ENCODE data around the gene DOCK1. TPM values are rescaled to one million over a fixed set of nuclear protein-coding genes. Genes with fewer than 3 reads are reported as not detected.

DOCK1 gene
- total and polyA plus RNA-seq, 2 experiments from 2014 or later, result 22.8 to 45.6 TPM

DNA sequence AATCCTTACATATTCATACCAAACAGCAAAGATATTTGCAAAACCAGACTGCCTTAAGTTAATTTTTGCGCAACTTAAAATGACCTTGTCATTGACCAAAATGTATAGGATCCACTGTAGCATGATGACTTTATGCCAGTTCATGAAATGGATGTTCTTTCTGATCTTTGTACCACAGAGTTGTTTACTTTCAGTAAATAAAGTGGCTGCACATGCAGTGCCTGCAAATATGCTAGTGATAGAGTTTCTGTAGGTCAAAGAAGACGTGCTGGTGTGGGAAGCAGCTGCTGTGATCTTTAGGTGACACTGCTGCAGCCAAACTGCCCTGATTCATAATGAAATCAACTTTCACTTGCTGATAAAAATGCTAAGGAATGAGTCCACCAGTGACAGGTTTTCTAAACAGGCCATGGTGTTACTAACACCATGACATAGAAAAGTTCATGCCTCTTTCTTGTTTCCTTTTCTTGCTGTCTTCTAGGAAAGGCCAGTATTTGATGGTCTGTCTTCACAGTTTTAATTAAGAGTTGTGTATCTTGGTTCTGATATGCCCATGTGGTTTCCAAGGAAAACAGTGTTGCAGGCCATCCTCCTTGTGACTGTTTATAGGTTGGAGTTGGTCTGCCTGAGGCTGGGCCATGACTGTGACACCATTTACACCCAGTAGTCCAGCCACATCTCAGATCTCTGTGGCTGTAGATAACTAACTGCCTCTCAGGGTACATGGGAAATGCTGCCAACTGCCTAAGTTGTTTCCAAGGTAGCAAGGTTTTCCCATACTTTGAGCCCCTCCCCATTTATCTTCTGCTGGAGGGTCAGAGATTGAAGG is 228.7 kb downstream of the DOCK1 start:
- Histone ChIP-seq H3K36me3 (ENCODE audit: low read depth) (peaks cover 15% of the 10 kb centered on the region; the same call in 1 of the 2 replicates), H2AFZ (no peak overlapping the region), H3K9me2 (ENCODE audit: insufficient read depth) (no peaks in the 10 kb centered on the region), H3K4me1 (ENCODE audit: insufficient read depth) (no peaks in the 10 kb centered on the region), H3K27me3 (replicated peaks; ENCODE audit: insufficient read depth) (no peaks in the 10 kb centered on the region), H3K79me2 (ENCODE audit: insufficient read depth) (no peaks in the 10 kb centered on the region), H3K9me3 (ENCODE audit: low read depth) (no peaks in the 10 kb centered on the region), H3K27ac (no peak overlapping the region), H4K20me1 (ENCODE audit: insufficient read depth) (no peaks in the 10 kb centered on the region), H3K9ac (no peak overlapping the region), H3K4me3 (no peak overlapping the region), H3K4me2 (ENCODE audit: unreplicated experiment) (no peak overlapping the region), H3F3A (ENCODE audit: insufficient read depth) (peaks cover 7% of the 10 kb centered on the region; the same call in 1 of the 2 replicates)
- peak; percentile 8 for DNase-seq
- in situ Hi-C loops (cut with MboI), result no loop called here
- TF ChIP-seq EZH2phosphoT487 (IDR thresholded peaks at IDR 0.05; ENCODE audit: insufficient read depth, low read depth) (no peak), EZH2 (IDR thresholded peaks at IDR 0.05; ENCODE audit: insufficient read depth, poor library complexity, severe bottlenecking) (no peak)
- WGBS, 2 experiments (ENCODE audit: low coverage in 1 of 2, low lambda C conversion rate in 2 of 2, missing lambda C conversion rate in 2 of 2), result 96 to 100% methylated on average over 2 of the region's 2 CpGs

- no peaks in the 10 kb centered on the region for H3K27me3 ChIP-seq (replicated peaks; ENCODE audit: insufficient read depth)
- 88 to 90% methylated on average over 6 of the region's 6 CpGs for WGBS, 2 experiments (ENCODE audit: low coverage in 1 of 2, low lambda C conversion rate in 2 of 2, missing lambda C conversion rate in 2 of 2)
- peaks cover 7% of the 10 kb centered on the region; the same call in 1 of the 2 replicates for H3F3A ChIP-seq (ENCODE audit: insufficient read depth)
- H3K9me2 ChIP-seq (ENCODE audit: insufficient read depth), result no peaks in the 10 kb centered on the region
- no peak overlapping the region for H3K4me2 ChIP-seq (ENCODE audit: unreplicated experiment)
- H3K27ac ChIP-seq, result no peak overlapping the region
- H3K9ac ChIP-seq, result no peak overlapping the region
- no peak for TF ChIP-seq EZH2 (IDR thresholded peaks at IDR 0.05; ENCODE audit: insufficient read depth, poor library complexity, severe bottlenecking)
- TF ChIP-seq EZH2phosphoT487 (IDR thresholded peaks at IDR 0.05; ENCODE audit: insufficient read depth, low read depth), result no peak
- H3K36me3 ChIP-seq (ENCODE audit: low read depth), result 0 out of 2 replicates have a peak, but pooled peaks cover 3% of the 10 kb centered on the region
- no peak overlapping the region for H2AFZ ChIP-seq
- H3K4me3 ChIP-seq, result no peak overlapping the region
- no peak for DNase-seq
- H3K79me2 ChIP-seq (ENCODE audit: insufficient read depth), result no peaks in the 10 kb centered on the region
- no peaks in the 10 kb centered on the region for H4K20me1 ChIP-seq (ENCODE audit: insufficient read depth)
- H3K9me3 ChIP-seq (ENCODE audit: low read depth), result no peaks in the 10 kb centered on the region
- no peaks in the 10 kb centered on the region for H3K4me1 ChIP-seq (ENCODE audit: insufficient read depth)
- in situ Hi-C loops (cut with MboI), result no loop called here
Measured at GRCh38 chr10:127135844-127136577, 230.8 kb downstream of the DOCK1 start.

- Histone ChIP-seq H3K27ac (no peak overlapping the region), H3K9ac (no peak overlapping the region), H3K9me3 (ENCODE audit: low read depth) (no peaks in the 10 kb centered on the region), H4K20me1 (ENCODE audit: insufficient read depth) (no peaks in the 10 kb centered on the region), H3K4me1 (ENCODE audit: insufficient read depth) (no peaks in the 10 kb centered on the region), H3K36me3 (ENCODE audit: low read depth) (no peaks in the 10 kb centered on the region), H3K4me3 (no peak overlapping the region), H3K9me2 (ENCODE audit: insufficient read depth) (no peaks in the 10 kb centered on the region), H3F3A (ENCODE audit: insufficient read depth) (peaks cover 7% of the 10 kb centered on the region; the same call in 1 of the 2 replicates), H3K27me3 (replicated peaks; ENCODE audit: insufficient read depth) (no peaks in the 10 kb centered on the region), H3K79me2 (ENCODE audit: insufficient read depth) (no peaks in the 10 kb centered on the region), H2AFZ (no peak overlapping the region), H3K4me2 (ENCODE audit: unreplicated experiment) (no peak overlapping the region)
- in situ Hi-C loops (cut with MboI), result no loop called here
- 98 to 100% methylated on average over 7 of the region's 7 CpGs for WGBS, 2 experiments (ENCODE audit: low coverage in 1 of 2, low lambda C conversion rate in 2 of 2, missing lambda C conversion rate in 2 of 2)
- no peak for DNase-seq
- TF ChIP-seq EZH2phosphoT487 (IDR thresholded peaks at IDR 0.05; ENCODE audit: insufficient read depth, low read depth), result no peak
- TF ChIP-seq EZH2 (IDR thresholded peaks at IDR 0.05; ENCODE audit: insufficient read depth, poor library complexity, severe bottlenecking), result no peak
Measured at GRCh38 chr10:127137391-127137790, 232.2 kb downstream of the DOCK1 start.

DNA sequence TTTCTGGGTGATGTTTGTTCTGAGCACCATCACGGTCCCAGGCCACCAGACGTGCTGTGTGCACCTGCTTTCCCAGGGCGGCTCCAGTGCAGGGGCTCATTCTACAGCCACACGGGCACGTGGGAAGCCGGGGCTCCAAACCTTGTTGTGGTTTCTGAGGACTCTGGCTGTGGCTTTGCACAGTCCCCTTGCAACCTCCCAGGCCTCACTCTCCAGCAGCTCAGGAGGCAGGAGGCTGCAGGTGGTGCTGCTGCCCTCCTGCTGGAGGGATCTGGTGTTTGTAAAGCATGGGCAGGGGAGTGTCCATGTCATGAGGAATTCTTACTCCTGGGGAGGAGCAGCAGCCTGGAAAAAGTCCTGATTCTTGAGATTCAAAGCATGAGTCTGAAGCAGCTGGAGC is 236.9 kb downstream of the DOCK1 start:
- Histone ChIP-seq H3K79me2 (ENCODE audit: insufficient read depth) (no peaks in the 10 kb centered on the region), H3K4me1 (ENCODE audit: insufficient read depth) (peaks cover 9% of the 10 kb centered on the region), H3K4me3 (no peak overlapping the region), H3K36me3 (ENCODE audit: low read depth) (no peaks in the 10 kb centered on the region), H3K27ac (no peak overlapping the region), H3K9ac (no peak overlapping the region), H3K27me3 (replicated peaks; ENCODE audit: insufficient read depth) (no peaks in the 10 kb centered on the region), H3K9me3 (ENCODE audit: low read depth) (no peaks in the 10 kb centered on the region), H3F3A (ENCODE audit: insufficient read depth) (peaks cover 18% of the 10 kb centered on the region), H3K4me2 (ENCODE audit: unreplicated experiment) (no peak overlapping the region), H4K20me1 (ENCODE audit: insufficient read depth) (no peaks in the 10 kb centered on the region), H2AFZ (no peak overlapping the region), H3K9me2 (ENCODE audit: insufficient read depth) (no peaks in the 10 kb centered on the region)
- WGBS, 2 experiments (ENCODE audit: low coverage in 1 of 2, low lambda C conversion rate in 2 of 2, missing lambda C conversion rate in 2 of 2), result 93 to 98% methylated on average over 6 of the region's 6 CpGs
- TF ChIP-seq EZH2phosphoT487 (IDR thresholded peaks at IDR 0.05; ENCODE audit: insufficient read depth, low read depth) (no peak), EZH2 (IDR thresholded peaks at IDR 0.05; ENCODE audit: insufficient read depth, poor library complexity, severe bottlenecking) (no peak)
- no peak for DNase-seq
- in situ Hi-C loops (cut with MboI), result no loop called here
